K562 (cell line): ENCODE results near the gene DUSP28. TPM values are rescaled to one million over a fixed set of nuclear protein-coding genes. Genes with fewer than 3 reads are reported as not detected.
A peak's percentile ranks its signal among the peaks of the same experiment; 100 is the strongest.

Experiments
- ATAC-seq: fragments of 200-7000 bp; cut with Tn5 transposase; 3 replicates; pipeline ENCODE4 v1.9.1; 2020; ENCODE audit warnings: moderate library complexity
- BruUV-seq: library from RNA; stranded (reverse); fragments of 400-500 nt; replicated peaks from 2 replicates; lab custom pipeline; 2021; lab: Mats Ljungman, UMichigan
- CTCF ChIA-PET: fragments of 300-600 bp; formaldehyde crosslinking; extraction: SDS; loops from one replicate; lab custom pipeline; 2021; ENCODE audit warnings: low intra/inter-chr PET ratio; lab: Yijun Ruan, JAX
- POLR2A ChIA-PET: fragments of 300-600, 350-650 bp; sonication (Branson Sonifier 250); formaldehyde crosslinking; extraction: SDS; loops from one replicate; lab custom pipeline; 2021; ENCODE audit warnings: antibody characterized with exemption, inconsistent platforms; lab: Yijun Ruan, JAX
- DNase-seq, 4 experiments: peaks; one replicate each; pipeline versions ENCODE4 v3.0.0 to v3.0.0-alpha.2; 2011 to 2018; ENCODE audit warnings: low spot score in 3 of 4, mixed read lengths in 3 of 4; ENCODE audit errors: extremely low read depth in 1 of 4
- FAIRE-seq: peaks from 2 replicates; lab custom pipeline; 2011; peaks lifted over from hg19 to GRCh38; lab: Jason Lieb, UNC
- H2AFZ ChIP-seq: 2 replicates; pipeline ENCODE4 v1.6.0; 2011; ENCODE audit warnings: low read depth, low read length, control low read depth, inconsistent platforms
- H3K27ac ChIP-seq: fragments of 200-600 bp; 3 replicates; pipeline ENCODE4 v1.8.0; 2011; ENCODE audit warnings: low read depth, mild to moderate bottlenecking, control low read depth, inconsistent platforms, low read length, moderate library complexity, mixed read lengths; ENCODE audit errors: extremely low read depth
- H3K27me3 ChIP-seq, 2 experiments: fragments of 300-600 bp in 1 of 2; 2 replicates in 1 of 2; 3 replicates in 1 of 2; pipeline versions ENCODE4 v1.6.0 to v1.8.0; 2011; ENCODE audit warnings: inconsistent platforms in 2 of 2, low read length in 2 of 2, mild to moderate bottlenecking in 1 of 2, mixed read lengths in 1 of 2, moderate library complexity in 1 of 2; ENCODE audit not compliant: control insufficient read depth in 2 of 2, insufficient read depth in 2 of 2
- H3K36me3 ChIP-seq: fragments of 300-600 bp; 3 replicates; pipeline ENCODE4 v1.8.0; 2011; ENCODE audit warnings: mild to moderate bottlenecking, low read length, inconsistent platforms; ENCODE audit not compliant: control insufficient read depth, insufficient read depth
- H3K4me1 ChIP-seq, 2 experiments: fragments of 200-600 bp in 1 of 2; replicated peaks in 1 of 2; 2 replicates in 1 of 2; 3 replicates in 1 of 2; pipeline versions ENCODE4 v1.5.1 to v1.8.0; 2011; ENCODE audit warnings: inconsistent platforms in 2 of 2, low read length in 2 of 2, mild to moderate bottlenecking in 1 of 2, mixed read lengths in 1 of 2, moderate library complexity in 1 of 2; ENCODE audit not compliant: control insufficient read depth in 2 of 2, insufficient read depth in 2 of 2
- H3K4me2 ChIP-seq: 2 replicates; pipeline ENCODE4 v1.6.1; 2011; ENCODE audit warnings: low read length, control low read depth, inconsistent platforms, mixed read lengths; ENCODE audit not compliant: insufficient read depth
- H3K4me3 ChIP-seq: fragments of 200-600 bp; sonication (generic), shearing (Covaris generic); 2 replicates; pipeline ENCODE4 v1.5.1; 2016; ENCODE audit warnings: control low read depth, inconsistent platforms
- H3K79me2 ChIP-seq: fragments of 200-600 bp; 3 replicates; pipeline ENCODE4 v1.8.0; 2011; ENCODE audit warnings: low read length, inconsistent platforms; ENCODE audit not compliant: control insufficient read depth, insufficient read depth
- H3K9ac ChIP-seq, 2 experiments: 2 replicates each; pipeline versions ENCODE4 v1.6.0 to v1.6.1; 2011; ENCODE audit warnings: low read depth in 2 of 2, low read length in 2 of 2, control low read depth in 1 of 2, inconsistent platforms in 1 of 2, mild to moderate bottlenecking in 1 of 2, mixed read lengths in 1 of 2; ENCODE audit not compliant: insufficient read depth in 1 of 2
- H3K9me1 ChIP-seq: one replicate; pipeline ENCODE4 v1.6.0; 2011; ENCODE audit warnings: inconsistent platforms, mild to moderate bottlenecking, low read length, moderate library complexity; ENCODE audit not compliant: control insufficient read depth, insufficient read depth
- H3K9me3 ChIP-seq: replicated peaks from 2 replicates; pipeline ENCODE4 v1.5.1; 2011; ENCODE audit warnings: low read depth, low read length, inconsistent platforms; ENCODE audit not compliant: control insufficient read depth, insufficient read depth
- H4K20me1 ChIP-seq: replicated peaks from 2 replicates; pipeline ENCODE4 v1.6.1; 2011; ENCODE audit warnings: low read length, inconsistent platforms, mixed read lengths; ENCODE audit not compliant: control insufficient read depth, insufficient read depth
- CBX3 ChIP-seq, 2 experiments: IDR thresholded peaks; 1 replicate in 1 of 2; 2 replicates in 1 of 2; pipeline ENCODE4 v1.6.1; 2012; ENCODE audit warnings: inconsistent platforms in 2 of 2, low read length in 2 of 2, borderline replicate concordance in 1 of 2, control low read depth in 1 of 2
- CBX5 ChIP-seq: IDR thresholded peaks from 2 replicates; pipeline ENCODE4 v1.6.1; 2014; ENCODE audit warnings: low read depth, borderline replicate concordance
- NFIC ChIP-seq: fragments of 450-650 bp; IDR thresholded peaks from 2 replicates; pipeline ENCODE4 v1.6.1; 2017; ENCODE audit warnings: mild to moderate bottlenecking, inconsistent platforms
- PHTF2 ChIP-seq: fragments of 250-450 bp; sonication (Bioruptor Pico); IDR thresholded peaks from 2 replicates; pipeline ENCODE4 v1.5.0; 2021; ENCODE audit warnings: mild to moderate bottlenecking
- POLR2G ChIP-seq: fragments of 200-400 bp; formaldehyde crosslinking; IDR thresholded peaks from 2 replicates; pipeline ENCODE4 v1.6.1; 2017; ENCODE audit warnings: low read depth, mild to moderate bottlenecking, antibody characterized with exemption, low read length, moderate library complexity
- PRMT5 ChIP-seq: sonication (generic); formaldehyde crosslinking; IDR thresholded peaks from 2 replicates; pipeline ENCODE4 v1.5.0; 2020; ENCODE audit warnings: missing genetic modification reagents
- TRIM28 ChIP-seq: fragments of 450-650 bp; IDR thresholded peaks from 2 replicates; pipeline ENCODE4 v1.6.1; 2017
- XRCC3 ChIP-seq: fragments of 450-650 bp; IDR thresholded peaks from 2 replicates; pipeline ENCODE4 v1.6.1; 2017; ENCODE audit warnings: mild to moderate bottlenecking, moderate library complexity
- ZNF124 ChIP-seq: sonication (generic); formaldehyde crosslinking; IDR thresholded peaks from 2 replicates; pipeline ENCODE4 v1.8.1; 2022; ENCODE audit warnings: missing genetic modification reagents
- ZNF280A ChIP-seq: fragments of 450-650 bp; IDR thresholded peaks from 2 replicates; pipeline ENCODE4 v1.6.1; 2018; ENCODE audit warnings: mild to moderate bottlenecking, low read depth; ENCODE audit not compliant: partially characterized antibody
- WGBS: fragments of 100-300 bp; shearing (Covaris generic); methylation state at CpG from one replicate; pipeline ENCODE4 v1.1.6; 2016; ENCODE audit warnings: low coverage, mixed read lengths; ENCODE audit not compliant: insufficient coverage; ENCODE audit errors: missing lambda C conversion rate; 5-methylcytosine and 5-hydroxymethylcytosine counted together
- in situ Hi-C: fragments of 300-500 bp; cut with MboI; formaldehyde crosslinking; loops from 4 replicates; pipeline ENCODE4 v1.15.0; 2018; ENCODE audit warnings: inconsistent platforms, mixed read lengths
- intact Hi-C: fragments of 100-400 bp; cut with micrococcal nuclease; formaldehyde crosslinking; loops from 2 replicates; pipeline ENCODE4 v1.14.2; 2022
- polyA plus RNA-seq, 8 experiments: library from polyadenylated mRNA; depleted of rRNA in 4 of 8; stranded (reverse) in 5 of 8; unstranded in 3 of 8; fragments of >200 nt; fragmentation: Nextera tagmentation in 2 of 8; fragmentation: Illumina TruSeq in 1 of 8; extraction: Ambion mirVana in 2 of 8; extraction: Trizol in 1 of 8; gene quantifications; 2 replicates each; pipeline versions ENCODE4 v1.2.1 to v1.2.3, GENCODE V29; 2011 to 2014; ENCODE audit warnings: inconsistent platforms in 1 of 8, missing spikeins in 1 of 8
- total RNA-seq, 7 experiments: library from RNA; depleted of rRNA in 6 of 7; stranded (reverse); fragments of >200 nt in 6 of 7; fragmentation: Illumina TruSeq in 2 of 7; extraction: Trizol in 2 of 7; gene quantifications; 2 replicates each; pipeline versions ENCODE4 v1.2.1 to v1.2.3, GENCODE V29; 2011 to 2021; ENCODE audit warnings: low replicate concordance in 1 of 7

The DUSP28 gene
- total and polyA plus RNA-seq, 9 of the 15 experiments (the other 6 are each of a cell fraction or from before 2014, with no cell fraction given), result 2.8 to 8.1 (median 4.2) TPM

GRCh38 chr2:240523451-240524281 is 36.5 kb upstream of the DUSP28 start:
- Histone ChIP-seq H3K9ac (no peak overlapping the region), H2AFZ (no peak overlapping the region), H3K9me1 (no peaks in the 10 kb centered on the region), H3K9me3 (peaks cover 18% of the 10 kb centered on the region), H3K79me2 (no peaks in the 10 kb centered on the region), H3K36me3 (peaks cover 44% of the 10 kb centered on the region; the same call in 2 of the 3 replicates), H3K27me3 (no peaks in the 10 kb centered on the region), H3K4me3 (no peak overlapping the region)
- CTCF ChIA-PET, result interaction anchor here (0.7 kb wide), 1 partner anchor 550 kb away, joined by 3 read pairs; no protein-coding TSS in a partner anchor
- in situ Hi-C loops, result no loop called here
- POLR2A ChIA-PET, result no interaction called here
- DNase-seq, result no peak
- intact Hi-C loops, result no loop called here
- WGBS, result 94% methylated on average over 28 of the region's 32 CpGs
- no TSS peak for BruUV-seq
- TF ChIP-seq POLR2G, result 0 out of 2 replicates have a peak, but pooled peaks have one; percentile 12
- no peak for TF ChIP-seq PHTF2 (CRISPR knock-in tag)
- TF ChIP-seq, all 486 proteins: peak for 1
- Histone ChIP-seq H3K4me2 (no peak overlapping the region), H3K27ac (no peak overlapping the region), H3K4me1 (no peaks in the 10 kb centered on the region), H4K20me1 (no peaks in the 10 kb centered on the region)
- no peak for FAIRE-seq
- no peak for ATAC-seq

- in situ Hi-C loops (no loop called here), intact Hi-C loops (no loop called here)
- H4K20me1 ChIP-seq, result no peaks in the 10 kb centered on the region
- no peak overlapping the region for H3K9ac ChIP-seq
- ATAC-seq (no peak), FAIRE-seq (no peak), DNase-seq (no peak)
- CTCF ChIA-PET, result no interaction called here
- H3K4me2 ChIP-seq, result no peak overlapping the region
- no peaks in the 10 kb centered on the region for H3K9me1 ChIP-seq
- no peaks in the 10 kb centered on the region for H3K4me1 ChIP-seq
- BruUV-seq, result no TSS peak
- no peaks in the 10 kb centered on the region for H3K79me2 ChIP-seq
- H3K27me3 ChIP-seq, result no peaks in the 10 kb centered on the region
- POLR2A ChIA-PET, result no interaction called here
- no peak overlapping the region for H3K4me3 ChIP-seq
- H2AFZ ChIP-seq, result no peak overlapping the region
- H3K27ac ChIP-seq, result no peak overlapping the region
- peak; percentile 98 for TF ChIP-seq ZNF124 (CRISPR knock-in tag)
- peak; percentile 91 for TF ChIP-seq TRIM28
- no peak for TF ChIP-seq PRMT5 (CRISPR knock-in tag)
- TF ChIP-seq NFIC, result no peak
- peak; percentile 79; the same call in 1 of the 2 replicates for TF ChIP-seq CBX5
- TF ChIP-seq XRCC3, result 0 out of 2 replicates have a peak, but pooled peaks have one; percentile 46
- TF ChIP-seq ZNF280A, result peak; percentile 16
- peak in 1 of 2 experiments; percentile 71; a peak in 1 of 3 replicates for TF ChIP-seq CBX3 (IDR thresholded peaks at IDR 0.05; ENCODE audit: borderline replicate concordance in 1 of 2, low read length in 2 of 2)
- WGBS, result 80% methylated on average over 6 of the region's 8 CpGs
- H3K36me3 ChIP-seq, result peaks cover 48% of the 10 kb centered on the region; the same call in 2 of the 3 replicates
- H3K9me3 ChIP-seq, result peaks cover 18% of the 10 kb centered on the region
These were observed 35.0 kb upstream of the DUSP28 start for GRCh38 chr2:240524963-240525718.
